Central memory CD8-positive, alpha-beta T cell (primary cell): ENCODE results near the gene AHNAK.
"Not testable (repeated sequence)": the region's sequence is repeated elsewhere in the genome, so short reads cannot be mapped to it uniquely, and the experiment has no call there.

Experiments used
- ATAC-seq: fragments of 150-1000 bp; cut with Tn5 transposase; replicated peaks from 2 replicates; pipeline ENCODE4 v1.10.0; 2022; ENCODE audit warnings: mild to moderate bottlenecking, moderate FRiP score, moderate number of reproducible peaks; ENCODE audit not compliant: poor library complexity, severe bottlenecking; ENCODE audit errors: extremely low read depth
- DNase-seq, 2 donors: peaks; one replicate each; pipeline ENCODE4 v3.0.0; 2021; ENCODE audit warnings: low spot score in 2 of 2
- H3K27ac Mint-ChIP-seq: one replicate; pipeline ENCODE4 v1.8.0; 2022; ENCODE audit warnings: low read depth, mild to moderate bottlenecking, moderate library complexity, mixed read lengths
- H3K27me3 Mint-ChIP-seq: one replicate; pipeline ENCODE4 v1.8.0; 2022; ENCODE audit warnings: mixed read lengths
- H3K36me3 Mint-ChIP-seq: one replicate; pipeline ENCODE4 v1.8.0; 2022; ENCODE audit warnings: mild to moderate bottlenecking, moderate library complexity, mixed read lengths; ENCODE audit not compliant: insufficient read depth
- H3K4me1 Mint-ChIP-seq: one replicate; pipeline ENCODE4 v1.8.0; 2022; ENCODE audit warnings: mixed read lengths
- H3K4me3 Mint-ChIP-seq: one replicate; pipeline ENCODE4 v1.8.0; 2022; ENCODE audit warnings: mild to moderate bottlenecking, moderate library complexity, mixed read lengths
- H3K9me3 Mint-ChIP-seq: one replicate; pipeline ENCODE4 v1.8.0; 2022; ENCODE audit warnings: mixed read lengths

The AHNAK gene

GRCh38 chr11:62499944-62500649, 46.5 kb downstream of the AHNAK start:
- no peak for DNase-seq
- no peaks in the 10 kb centered on the region for H3K27me3 Mint-ChIP-seq
- H3K36me3 Mint-ChIP-seq: peaks cover 4% of the 10 kb centered on the region
- no peak overlapping the region for H3K27ac Mint-ChIP-seq
- H3K4me1 Mint-ChIP-seq: peaks cover 13% of the 10 kb centered on the region
- no peak overlapping the region for H3K4me3 Mint-ChIP-seq
- ATAC-seq: no peak
- H3K9me3 Mint-ChIP-seq: no peaks in the 10 kb centered on the region

DNA sequence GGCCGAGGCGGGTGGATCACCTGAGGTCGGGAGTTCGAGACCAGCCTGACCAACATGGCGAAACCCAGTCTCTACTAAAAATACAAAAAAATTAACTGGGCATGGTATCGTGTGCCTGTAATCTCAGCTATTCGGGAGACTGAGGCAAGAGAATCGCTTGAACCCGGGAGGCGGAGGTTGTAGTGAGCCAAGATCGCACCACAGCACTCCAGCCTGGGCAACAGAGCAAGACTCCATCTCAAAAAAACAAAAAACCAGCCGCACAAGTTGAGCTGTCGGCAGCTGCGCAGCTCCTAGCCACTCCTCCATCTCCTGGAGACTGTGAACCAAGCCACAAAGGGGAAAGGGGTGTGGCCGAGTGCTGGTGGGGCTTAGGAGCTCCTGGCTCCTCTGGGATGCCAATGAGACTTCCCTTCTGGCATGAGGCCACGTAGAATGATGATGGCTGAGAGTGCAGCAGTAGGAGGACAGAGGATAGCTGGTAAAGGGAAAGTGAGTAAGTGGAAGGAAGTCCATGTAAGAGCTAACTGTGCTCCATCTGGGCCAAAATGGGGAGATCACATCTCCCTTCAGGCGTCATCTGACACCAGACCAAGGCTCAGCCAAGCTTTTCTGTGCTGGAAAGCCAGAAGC, 47.2 kb downstream of the AHNAK start:
- H3K27ac Mint-ChIP-seq, H3K36me3 Mint-ChIP-seq, H3K9me3 Mint-ChIP-seq, H3K4me3 Mint-ChIP-seq, H3K27me3 Mint-ChIP-seq, ATAC-seq, DNase-seq: not testable (repeated sequence)
- H3K4me1 Mint-ChIP-seq: peaks cover 13% of the 10 kb centered on the region

- no peak overlapping the region for H3K4me3 Mint-ChIP-seq
- H3K9me3 Mint-ChIP-seq: no peaks in the 10 kb centered on the region
- DNase-seq: no peak
- ATAC-seq: no peak
- peaks cover 4% of the 10 kb centered on the region for H3K36me3 Mint-ChIP-seq
- peaks cover 13% of the 10 kb centered on the region for H3K4me1 Mint-ChIP-seq
- H3K27ac Mint-ChIP-seq: no peak overlapping the region
- no peaks in the 10 kb centered on the region for H3K27me3 Mint-ChIP-seq
Measured at GRCh38 chr11:62498492-62499286, 47.9 kb downstream of the AHNAK start.

- H3K4me1 Mint-ChIP-seq: peaks cover 13% of the 10 kb centered on the region
- no peak for DNase-seq
- H3K27ac Mint-ChIP-seq: no peak overlapping the region
- no peaks in the 10 kb centered on the region for H3K9me3 Mint-ChIP-seq
- no peak for ATAC-seq
- peaks cover 2% of the 10 kb centered on the region for H3K36me3 Mint-ChIP-seq
- H3K27me3 Mint-ChIP-seq: no peaks in the 10 kb centered on the region
- H3K4me3 Mint-ChIP-seq: no peak overlapping the region
Measured at GRCh38 chr11:62498031-62498430, 48.6 kb downstream of the AHNAK start.

GRCh38 chr11:62497132-62497801, 49.3 kb downstream of the AHNAK start:
- H3K36me3 Mint-ChIP-seq: peaks cover 2% of the 10 kb centered on the region
- H3K27ac Mint-ChIP-seq: no peak overlapping the region
- no peaks in the 10 kb centered on the region for H3K27me3 Mint-ChIP-seq
- DNase-seq (no peak), ATAC-seq (no peak)
- H3K4me1 Mint-ChIP-seq: peaks cover 8% of the 10 kb centered on the region
- no peak overlapping the region for H3K4me3 Mint-ChIP-seq
- no peaks in the 10 kb centered on the region for H3K9me3 Mint-ChIP-seq

- ATAC-seq (no peak), DNase-seq (no peak)
- Mint-ChIP-seq H3K9me3 (no peaks in the 10 kb centered on the region), H3K4me3 (no peak overlapping the region), H3K36me3 (peaks cover 2% of the 10 kb centered on the region), H3K27me3 (no peaks in the 10 kb centered on the region), H3K27ac (no peak overlapping the region), H3K4me1 (peaks cover 7% of the 10 kb centered on the region)
Measured at GRCh38 chr11:62496676-62497075, 49.9 kb downstream of the AHNAK start.

GRCh38 chr11:62494246-62494645, 52.4 kb downstream of the AHNAK start:
- H3K4me3 Mint-ChIP-seq: no peak overlapping the region

GRCh38 chr11:62493801-62494200, 52.8 kb downstream of the AHNAK start:
- no peaks in the 10 kb centered on the region for H3K27me3 Mint-ChIP-seq
- no peak for DNase-seq
- no peak for ATAC-seq
- no peaks in the 10 kb centered on the region for H3K4me1 Mint-ChIP-seq
- no peak overlapping the region for H3K27ac Mint-ChIP-seq
- no peaks in the 10 kb centered on the region for H3K9me3 Mint-ChIP-seq
- H3K36me3 Mint-ChIP-seq: no peaks in the 10 kb centered on the region
- H3K4me3 Mint-ChIP-seq: no peak overlapping the region

More at GRCh38 chr11:62494246-62494645, 52.4 kb downstream of the AHNAK start:
- H3K27ac Mint-ChIP-seq: no peak overlapping the region
- H3K36me3 Mint-ChIP-seq: no peaks in the 10 kb centered on the region
- DNase-seq (no peak), ATAC-seq (no peak)
- H3K9me3 Mint-ChIP-seq: no peaks in the 10 kb centered on the region
- H3K4me1 Mint-ChIP-seq: peaks cover 1% of the 10 kb centered on the region
- H3K27me3 Mint-ChIP-seq: no peaks in the 10 kb centered on the region

DNA sequence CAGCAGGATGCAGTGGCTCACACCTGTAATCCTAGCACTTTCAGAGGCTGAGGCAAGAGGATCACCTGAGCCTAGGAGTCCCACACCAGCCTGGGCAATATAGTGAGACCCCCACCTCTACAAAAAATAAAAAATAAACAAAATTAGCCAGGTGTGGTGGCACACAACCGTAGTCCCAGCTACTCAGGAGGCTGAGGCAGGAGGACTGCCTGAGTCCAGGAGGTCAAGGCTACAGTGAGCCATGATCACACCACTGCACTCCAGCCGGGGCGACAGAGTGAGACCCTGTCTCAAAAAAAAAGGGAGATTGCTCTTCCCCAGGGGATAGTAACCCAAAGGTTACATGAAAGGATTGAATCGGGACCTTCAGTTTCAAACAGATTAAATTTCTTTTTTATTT, 54.0 kb downstream of the AHNAK start:
- ATAC-seq (no peak), DNase-seq (no peak)
- no peaks in the 10 kb centered on the region for H3K9me3 Mint-ChIP-seq
- no peak overlapping the region for H3K27ac Mint-ChIP-seq
- H3K27me3 Mint-ChIP-seq: no peaks in the 10 kb centered on the region
- H3K4me3 Mint-ChIP-seq: no peak overlapping the region
- H3K36me3 Mint-ChIP-seq: no peaks in the 10 kb centered on the region
- no peaks in the 10 kb centered on the region for H3K4me1 Mint-ChIP-seq

- ATAC-seq: no peak
- DNase-seq: no peak
- Mint-ChIP-seq H3K4me1 (no peaks in the 10 kb centered on the region), H3K27ac (no peak overlapping the region), H3K9me3 (no peaks in the 10 kb centered on the region), H3K27me3 (no peaks in the 10 kb centered on the region), H3K36me3 (no peaks in the 10 kb centered on the region), H3K4me3 (no peak overlapping the region)
Measured at GRCh38 chr11:62491571-62492329, 54.9 kb downstream of the AHNAK start.

GRCh38 chr11:62489204-62489603, 57.4 kb downstream of the AHNAK start:
- DNase-seq: no peak
- Mint-ChIP-seq H3K27ac (no peak overlapping the region), H3K36me3 (no peaks in the 10 kb centered on the region), H3K4me1 (no peaks in the 10 kb centered on the region), H3K27me3 (no peaks in the 10 kb centered on the region), H3K9me3 (no peaks in the 10 kb centered on the region), H3K4me3 (no peak overlapping the region)
- ATAC-seq: no peak
